CD4-positive, alpha-beta memory T cell (primary cell): ENCODE measurements around the gene PBX1. TPM values are rescaled to one million over a fixed set of nuclear protein-coding genes. Genes with fewer than 3 reads are reported as not detected.

ENCODE experiments used
- CTCF ChIA-PET: fragments of 350-600 bp; sonication (Branson Sonifier 250); formaldehyde crosslinking; loops from one replicate; lab custom pipeline; 2021; ENCODE audit warnings: inconsistent platforms; ENCODE audit not compliant: partially characterized antibody; lab: Charles Lee
- POLR2A ChIA-PET: fragments of 350-600 bp; sonication (Branson Sonifier 250); formaldehyde crosslinking; loops from one replicate; lab custom pipeline; 2021; ENCODE audit not compliant: partially characterized antibody; lab: Charles Lee
- DNase-seq, 5 donors: peaks; one replicate each; pipeline versions ENCODE4 v3.0.0 to v3.0.0-alpha.2; 2020 to 2022; ENCODE audit warnings: mixed read lengths in 1 of 5
- H3K27ac ChIP-seq: one replicate; pipeline ENCODE4 v1.7.0; 2013; ENCODE audit warnings: low read depth, low read length
- H3K27me3 ChIP-seq: 2 replicates; pipeline ENCODE4 v1.7.0; 2013; ENCODE audit warnings: mild to moderate bottlenecking, low read length, moderate library complexity; ENCODE audit not compliant: insufficient read depth
- H3K36me3 ChIP-seq: 2 replicates; pipeline ENCODE4 v1.7.0; 2013; ENCODE audit warnings: mild to moderate bottlenecking, low read length, moderate library complexity; ENCODE audit not compliant: insufficient read depth
- H3K4me1 ChIP-seq: 2 replicates; pipeline ENCODE4 v1.7.0; 2013; ENCODE audit warnings: mild to moderate bottlenecking, low read length, moderate library complexity; ENCODE audit not compliant: insufficient read depth
- H3K4me3 ChIP-seq, 2 donors: one replicate each; pipeline ENCODE4 v1.7.0; 2013; ENCODE audit warnings: low read length in 2 of 2, mild to moderate bottlenecking in 1 of 2
- H3K9me3 ChIP-seq, 2 donors: one replicate each; pipeline ENCODE4 v1.7.0; 2013; ENCODE audit warnings: low read length in 2 of 2, control low read depth in 1 of 2; ENCODE audit not compliant: control insufficient read depth in 1 of 2
- H3K27ac Mint-ChIP-seq, 7 donors: one replicate each; pipeline ENCODE4 v1.8.0; 2020 to 2021; ENCODE audit warnings: mixed read lengths in 7 of 7, mild to moderate bottlenecking in 6 of 7, inconsistent platforms in 3 of 7, moderate library complexity in 3 of 7
- H3K27me3 Mint-ChIP-seq, 2 donors: one replicate each; pipeline ENCODE4 v1.8.0; 2020 to 2021; ENCODE audit warnings: mixed read lengths in 2 of 2
- H3K36me3 Mint-ChIP-seq, 2 donors: one replicate each; pipeline ENCODE4 v1.8.0; 2020 to 2021; ENCODE audit warnings: mixed read lengths in 2 of 2, inconsistent platforms in 1 of 2, mild to moderate bottlenecking in 1 of 2
- H3K4me1 Mint-ChIP-seq, 4 donors: one replicate each; pipeline ENCODE4 v1.8.0; 2020 to 2021; ENCODE audit warnings: mixed read lengths in 4 of 4, mild to moderate bottlenecking in 1 of 4
- H3K4me3 Mint-ChIP-seq, 8 donors: one replicate each; pipeline ENCODE4 v1.8.0; 2020 to 2021; ENCODE audit warnings: mixed read lengths in 8 of 8, mild to moderate bottlenecking in 7 of 8, moderate library complexity in 6 of 8, inconsistent platforms in 3 of 8
- H3K9me3 Mint-ChIP-seq, 8 donors: one replicate each; pipeline ENCODE4 v1.8.0; 2020 to 2021; ENCODE audit warnings: mixed read lengths in 8 of 8, mild to moderate bottlenecking in 5 of 8, inconsistent platforms in 3 of 8, moderate library complexity in 1 of 8
- intact Hi-C: fragments of 100-400 bp; cut with micrococcal nuclease; formaldehyde crosslinking; loops from one replicate; pipeline ENCODE4 v1.15.1; 2023
- polyA plus RNA-seq, 2 donors: library from polyadenylated mRNA; unstranded; fragments of 300-500 nt; fragmentation: Illumina TruSeq; gene quantifications; one replicate each; pipeline ENCODE4 v1.2.3, GENCODE V29; 2021
- total RNA-seq, 2 experiments: library from RNA; stranded (reverse); gene quantifications; one replicate each; pipeline ENCODE4 v1.2.3, GENCODE V29; 2021

Gene PBX1
- total and polyA plus RNA-seq, 4 experiments from 2014 or later, result 0.06 to 0.70 (median 0.53) TPM; not detected in 1

GRCh38 chr1:164563721-164564360 lies 4.9 kb downstream of the PBX1 start:
- ChIA-PET CTCF (no interaction called here), POLR2A (no interaction called here)
- DNase-seq, result no peak
- Mint-ChIP-seq H3K27ac (no peak overlapping the region), H3K4me3 (no peak overlapping the region), H3K27me3 (peaks cover 7 to 9% of the 10 kb centered on the region in 2 donors), H3K9me3 (peaks cover 0 to 5% (median 2%) of the 10 kb centered on the region in 8 donors), H3K36me3 (no peaks in the 10 kb centered on the region), H3K4me1 (peaks cover 2 to 15% (median 11%) of the 10 kb centered on the region in 4 donors)
- Histone ChIP-seq H3K27ac (no peak overlapping the region), H3K36me3 (no peaks in the 10 kb centered on the region), H3K27me3 (no peaks in the 10 kb centered on the region), H3K4me3 (no peak overlapping the region), H3K9me3 (no peaks in the 10 kb centered on the region), H3K4me1 (no peaks in the 10 kb centered on the region)
- intact Hi-C loops, result no loop called here

GRCh38 chr1:164564378-164564777 lies 5.4 kb downstream of the PBX1 start:
- intact Hi-C loops, result no loop called here
- ChIA-PET POLR2A (no interaction called here), CTCF (no interaction called here)
- H3K4me1 Mint-ChIP-seq, result peaks cover 2 to 15% (median 11%) of the 10 kb centered on the region in 4 donors
- H3K27me3 Mint-ChIP-seq, result peaks cover 7 to 9% of the 10 kb centered on the region in 2 donors
- H3K36me3 Mint-ChIP-seq, result no peaks in the 10 kb centered on the region
- no peak for DNase-seq
- Histone ChIP-seq H3K4me1 (no peaks in the 10 kb centered on the region), H3K27ac (no peak overlapping the region), H3K27me3 (no peaks in the 10 kb centered on the region), H3K4me3 (no peak overlapping the region), H3K36me3 (no peaks in the 10 kb centered on the region), H3K9me3 (no peaks in the 10 kb centered on the region)
- H3K9me3 Mint-ChIP-seq, result peaks cover 0 to 5% (median 2%) of the 10 kb centered on the region in 8 donors
- H3K4me3 Mint-ChIP-seq, result no peak overlapping the region
- H3K27ac Mint-ChIP-seq, result no peak overlapping the region

DNA sequence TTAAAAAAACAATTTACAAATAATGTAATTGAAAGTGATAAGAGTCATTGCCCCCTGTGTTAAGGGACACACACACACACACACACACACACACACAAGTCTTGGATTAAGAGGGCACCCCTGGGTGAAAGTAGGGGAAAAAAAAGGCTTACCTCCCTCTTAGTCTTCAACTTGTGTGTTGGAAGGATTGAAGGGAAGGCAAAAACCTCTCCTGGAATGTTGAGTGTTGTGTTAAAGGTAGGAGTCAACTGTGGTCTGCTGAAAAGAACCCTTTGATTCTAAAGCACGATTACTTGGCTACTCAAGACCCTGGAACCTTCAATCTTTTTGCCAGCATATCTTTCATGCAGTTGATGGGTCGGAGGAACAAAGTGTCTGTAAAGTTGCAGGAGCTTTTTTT lies 6.4 kb downstream of the PBX1 start:
- Mint-ChIP-seq H3K27me3 (peaks cover 4% of the 10 kb centered on the region in 2 donors), H3K9me3 (peaks cover 0 to 6% (median under 1%) of the 10 kb centered on the region in 8 donors), H3K36me3 (no peaks in the 10 kb centered on the region), H3K27ac (no peak overlapping the region), H3K4me1 (peaks cover 0 to 9% (median 5%) of the 10 kb centered on the region in 4 donors), H3K4me3 (no peak overlapping the region)
- DNase-seq, result no peak
- CTCF ChIA-PET, result interaction anchor here (0.5 kb wide), 1 partner anchor 27 kb away, joined by 3 read pairs; no protein-coding TSS in a partner anchor
- Histone ChIP-seq H3K4me3 (no peak overlapping the region), H3K27me3 (no peaks in the 10 kb centered on the region), H3K36me3 (no peaks in the 10 kb centered on the region), H3K27ac (no peak overlapping the region), H3K4me1 (no peaks in the 10 kb centered on the region), H3K9me3 (no peaks in the 10 kb centered on the region)
- POLR2A ChIA-PET, result no interaction called here
- intact Hi-C loops, result no loop called here

- Mint-ChIP-seq H3K36me3 (no peaks in the 10 kb centered on the region), H3K9me3 (peaks cover 0 to 7% (median 3%) of the 10 kb centered on the region in 8 donors), H3K4me1 (no peaks in the 10 kb centered on the region), H3K4me3 (no peak overlapping the region), H3K27ac (no peak overlapping the region), H3K27me3 (no peaks in the 10 kb centered on the region)
- Histone ChIP-seq H3K36me3 (no peaks in the 10 kb centered on the region), H3K4me1 (no peaks in the 10 kb centered on the region), H3K27me3 (no peaks in the 10 kb centered on the region), H3K9me3 (no peaks in the 10 kb centered on the region), H3K27ac (no peak overlapping the region), H3K4me3 (no peak overlapping the region)
- intact Hi-C loops, result no loop called here
- CTCF ChIA-PET, result no interaction called here
- DNase-seq, result no peak
- POLR2A ChIA-PET, result no interaction called here
Measured at GRCh38 chr1:164567774-164568173, 8.8 kb downstream of the PBX1 start.

DNA sequence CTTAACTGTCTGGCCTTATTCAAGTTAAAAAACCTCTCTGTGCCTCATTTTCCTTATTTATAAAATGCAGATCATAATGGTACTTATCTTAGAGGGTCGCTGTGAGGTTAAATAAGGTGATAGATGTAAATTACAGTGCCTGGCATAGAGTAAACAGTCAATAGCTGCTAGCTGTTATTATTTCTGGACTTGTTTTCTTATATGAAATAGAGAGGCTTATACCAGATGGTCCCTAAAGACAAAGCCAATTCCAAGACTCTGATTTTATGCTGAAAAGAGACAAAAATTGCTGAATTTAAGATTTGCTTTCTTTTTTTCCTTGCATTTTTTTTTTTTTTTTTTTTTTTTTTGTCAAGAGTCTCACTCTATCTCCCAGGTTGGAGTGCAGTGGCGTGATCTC lies 10.3 kb downstream of the PBX1 start:
- Mint-ChIP-seq H3K27me3 (no peaks in the 10 kb centered on the region), H3K27ac (no peak overlapping the region), H3K4me3 (no peak overlapping the region), H3K4me1 (no peaks in the 10 kb centered on the region), H3K36me3 (no peaks in the 10 kb centered on the region), H3K9me3 (peaks cover 0 to 7% (median 3%) of the 10 kb centered on the region in 8 donors)
- no peaks in the 10 kb centered on the region for H3K27me3 ChIP-seq
- H3K36me3 ChIP-seq, result no peaks in the 10 kb centered on the region
- H3K27ac ChIP-seq, result no peak overlapping the region
- H3K4me3 ChIP-seq, result no peak overlapping the region
- no peak for DNase-seq
- ChIA-PET POLR2A (no interaction called here), CTCF (no interaction called here)
- intact Hi-C loops, result no loop called here
- no peaks in the 10 kb centered on the region for H3K9me3 ChIP-seq
- H3K4me1 ChIP-seq, result no peaks in the 10 kb centered on the region

GRCh38 chr1:164569866-164570265 lies 10.9 kb downstream of the PBX1 start:
- Histone ChIP-seq H3K4me1 (no peaks in the 10 kb centered on the region), H3K27ac (no peak overlapping the region), H3K9me3 (no peaks in the 10 kb centered on the region), H3K4me3 (no peak overlapping the region), H3K27me3 (no peaks in the 10 kb centered on the region), H3K36me3 (no peaks in the 10 kb centered on the region)
- peaks cover 0 to 10% (median 3%) of the 10 kb centered on the region in 8 donors for H3K9me3 Mint-ChIP-seq
- no peak overlapping the region for H3K27ac Mint-ChIP-seq
- H3K36me3 Mint-ChIP-seq, result no peaks in the 10 kb centered on the region
- H3K4me1 Mint-ChIP-seq, result no peaks in the 10 kb centered on the region
- DNase-seq, result no peak
- no peaks in the 10 kb centered on the region for H3K27me3 Mint-ChIP-seq
- ChIA-PET CTCF (no interaction called here), POLR2A (no interaction called here)
- H3K4me3 Mint-ChIP-seq, result no peak overlapping the region
- intact Hi-C loops, result no loop called here

DNA sequence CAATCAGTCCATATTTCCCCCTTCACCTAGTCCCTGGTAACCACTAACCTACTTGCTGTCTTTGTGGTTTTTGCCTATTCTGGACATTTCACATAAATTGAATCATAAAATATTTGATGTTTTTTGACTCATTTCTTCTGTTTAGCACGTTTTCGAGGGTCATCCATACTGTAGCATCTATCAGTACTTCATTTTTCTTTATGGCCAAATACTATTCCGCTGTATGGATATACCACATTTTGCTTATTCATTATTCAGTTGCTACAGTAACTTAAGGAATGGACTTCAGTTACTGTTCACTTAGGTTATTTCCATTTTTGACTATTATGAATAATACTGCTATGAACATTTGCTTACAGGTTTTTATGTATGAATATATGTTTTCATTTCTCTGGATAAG lies 12.3 kb downstream of the PBX1 start:
- intact Hi-C loops, result no loop called here
- no peak for DNase-seq
- Histone ChIP-seq H3K9me3 (no peaks in the 10 kb centered on the region), H3K4me3 (no peak overlapping the region), H3K27ac (no peak overlapping the region), H3K27me3 (no peaks in the 10 kb centered on the region), H3K36me3 (no peaks in the 10 kb centered on the region), H3K4me1 (no peaks in the 10 kb centered on the region)
- Mint-ChIP-seq H3K27me3 (no peaks in the 10 kb centered on the region), H3K4me3 (no peak overlapping the region), H3K36me3 (no peaks in the 10 kb centered on the region), H3K9me3 (peaks cover 0 to 10% (median 5%) of the 10 kb centered on the region in 8 donors), H3K27ac (peak overlapping the region in 1 of 7 donors; percentile 50), H3K4me1 (no peaks in the 10 kb centered on the region)
- CTCF ChIA-PET, result no interaction called here
- POLR2A ChIA-PET, result no interaction called here
